GM18861 (cell line): Measurements from ENCODE around the gene RAB3IP.

Experiments
- ATAC-seq: cut with Tn5 transposase; IDR thresholded peaks from one replicate; pipeline ENCODE4 v1.9.1; 2021; ENCODE audit not compliant: unreplicated experiment

The RAB3IP gene, protein sequence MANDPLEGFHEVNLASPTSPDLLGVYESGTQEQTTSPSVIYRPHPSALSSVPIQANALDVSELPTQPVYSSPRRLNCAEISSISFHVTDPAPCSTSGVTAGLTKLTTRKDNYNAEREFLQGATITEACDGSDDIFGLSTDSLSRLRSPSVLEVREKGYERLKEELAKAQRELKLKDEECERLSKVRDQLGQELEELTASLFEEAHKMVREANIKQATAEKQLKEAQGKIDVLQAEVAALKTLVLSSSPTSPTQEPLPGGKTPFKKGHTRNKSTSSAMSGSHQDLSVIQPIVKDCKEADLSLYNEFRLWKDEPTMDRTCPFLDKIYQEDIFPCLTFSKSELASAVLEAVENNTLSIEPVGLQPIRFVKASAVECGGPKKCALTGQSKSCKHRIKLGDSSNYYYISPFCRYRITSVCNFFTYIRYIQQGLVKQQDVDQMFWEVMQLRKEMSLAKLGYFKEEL

GRCh38 chr12:69738351-69739286 is at the start of gene RAB3IP:
Gene RAB3IP, plus strand, starts transcription at chr12:69738860. Its CDS starts 16,549 bp downstream, at chr12:69755409.
- peak; percentile 78 for ATAC-seq

- ATAC-seq, result no peak
These were observed 49.0 kb upstream of the RAB3IP start for GRCh38 chr12:69689638-69690037.

GRCh38 chr12:69694123-69694522 is 44.5 kb upstream of the RAB3IP start:
- no peak for ATAC-seq

DNA sequence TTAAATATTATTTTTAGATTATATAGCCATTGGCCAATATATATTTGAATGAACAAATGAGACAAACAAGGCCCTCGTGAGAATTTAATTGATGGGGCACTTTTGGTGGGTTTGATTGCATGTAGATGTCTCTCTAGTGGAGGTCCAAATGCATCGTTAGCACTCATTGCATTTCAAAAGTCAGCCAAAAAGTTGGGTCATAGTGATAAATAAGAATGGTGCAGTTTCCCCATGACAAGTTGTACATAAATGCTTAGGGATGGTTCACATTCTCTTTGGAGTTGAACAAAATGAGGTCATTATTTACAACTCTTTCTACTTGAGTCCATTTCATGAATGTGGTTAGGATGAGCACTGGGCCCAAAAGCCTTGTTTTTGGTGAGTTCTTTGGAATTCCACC is 40.6 kb upstream of the RAB3IP start:
- ATAC-seq, result no peak

GRCh38 chr12:69698769-69699540 is 39.7 kb upstream of the RAB3IP start, which contains the start of gene BEST3:
Gene BEST3, minus strand, starts transcription at chr12:69699303. Its CDS starts 1,505 bp downstream, at chr12:69697798.
- no peak for ATAC-seq

DNA sequence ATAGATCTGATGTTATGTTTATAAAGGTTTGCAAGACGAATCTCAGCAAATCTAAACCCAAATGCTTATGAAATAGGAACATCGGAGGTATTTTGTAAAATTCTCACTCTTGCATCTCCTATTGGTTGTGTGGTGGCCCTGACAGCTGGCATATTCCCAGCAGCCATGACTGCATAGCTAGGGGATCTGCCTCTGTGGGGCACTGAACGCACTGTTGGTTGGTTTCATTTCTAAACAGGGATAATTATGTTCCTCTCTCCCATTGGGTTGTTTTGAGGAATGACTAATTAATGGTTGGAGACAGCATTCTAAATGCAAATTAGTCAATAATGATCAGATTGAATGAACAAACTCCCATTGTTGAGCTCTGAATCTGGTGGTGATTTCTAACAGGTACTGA is 36.8 kb upstream of the RAB3IP start:
- no peak for ATAC-seq

- no peak for ATAC-seq
These were observed 35.5 kb upstream of the RAB3IP start for GRCh38 chr12:69703146-69703642.

DNA sequence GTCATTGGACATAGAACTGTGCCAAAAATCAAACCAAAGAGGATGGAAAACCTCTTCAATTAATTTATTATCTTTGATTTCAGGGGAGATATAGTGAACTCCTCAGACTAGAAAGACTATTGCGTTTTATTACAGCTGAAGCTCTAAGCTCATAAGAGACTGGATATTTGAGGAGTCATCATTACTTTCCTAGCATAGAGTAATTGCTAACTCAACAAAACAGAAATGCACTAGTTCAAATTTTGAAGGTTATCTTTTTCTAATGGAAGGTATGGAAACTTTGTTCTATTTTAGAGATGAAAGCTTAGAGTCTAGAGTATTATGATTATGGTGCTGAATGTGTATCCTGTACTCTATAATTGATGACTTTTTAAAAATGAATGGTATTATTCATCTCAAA is 34.3 kb upstream of the RAB3IP start:
- no peak for ATAC-seq

GRCh38 chr12:69708649-69709048 is 30.0 kb upstream of the RAB3IP start:
- no peak for ATAC-seq

DNA sequence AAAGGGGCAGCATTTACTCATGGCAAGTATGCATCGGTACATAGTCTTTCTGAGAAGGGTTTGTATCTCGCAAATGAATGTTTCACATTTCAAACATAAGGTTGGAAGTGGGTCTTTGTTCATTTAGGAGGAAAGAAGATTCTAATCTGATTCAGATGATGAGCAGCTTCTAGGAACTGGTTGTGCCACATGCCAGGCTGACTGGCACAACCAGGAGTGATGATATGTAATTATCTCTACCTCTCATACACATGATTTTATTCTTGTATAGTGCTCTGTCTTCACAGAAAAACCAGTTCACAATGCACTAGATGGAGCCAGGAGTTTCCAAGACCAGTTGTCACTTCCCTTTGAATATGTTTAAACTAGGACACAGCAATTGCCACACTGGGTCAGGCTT is 25.8 kb upstream of the RAB3IP start:
- no peak for ATAC-seq

DNA sequence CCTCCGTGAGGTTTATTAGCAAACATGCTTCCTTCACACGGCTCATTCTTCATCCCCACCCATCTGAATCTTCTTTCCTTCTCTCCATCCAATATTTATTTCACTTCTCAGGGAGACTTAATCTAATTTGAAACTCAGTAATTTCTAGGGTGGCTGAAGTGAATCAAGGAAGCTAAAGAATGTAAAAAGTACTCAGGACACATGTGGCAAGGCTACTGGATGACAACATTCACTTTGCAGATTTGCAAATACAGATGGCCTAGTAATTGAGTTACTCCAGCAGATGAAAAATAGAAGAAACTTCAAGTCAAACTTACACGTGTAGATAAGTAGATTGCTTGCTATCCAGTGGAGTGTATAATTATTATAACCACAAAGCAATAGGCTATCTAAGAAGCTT is 24.1 kb upstream of the RAB3IP start:
- ATAC-seq, result no peak

- no peak for ATAC-seq
These were observed 19.0 kb upstream of the RAB3IP start for GRCh38 chr12:69719336-69720316.

DNA sequence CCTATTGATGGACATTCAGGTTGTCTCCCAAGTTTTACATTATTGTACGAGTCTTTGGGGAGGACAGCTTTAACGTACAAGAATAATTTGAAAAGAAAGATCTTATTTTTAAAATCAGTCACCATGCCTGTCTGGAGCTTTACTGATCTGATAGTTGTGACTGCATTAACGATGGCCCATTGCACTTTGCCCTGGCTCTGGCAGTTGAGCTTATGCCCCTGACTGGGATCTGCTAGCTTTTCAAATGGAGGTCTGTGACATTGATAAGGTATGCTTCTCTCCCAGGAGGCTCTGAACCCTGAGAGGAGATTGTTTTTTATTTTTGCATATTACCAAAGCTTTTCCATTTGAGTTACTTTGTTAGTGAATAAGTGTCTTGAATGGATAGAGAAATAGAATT is 17.9 kb upstream of the RAB3IP start:
- no peak for ATAC-seq

- ATAC-seq, result no peak
These were observed 11.7 kb upstream of the RAB3IP start for GRCh38 chr12:69726922-69727321.

GRCh38 chr12:69732088-69732487 is 6.6 kb upstream of the RAB3IP start:
- ATAC-seq, result no peak

GRCh38 chr12:69733638-69734037 is 5.0 kb upstream of the RAB3IP start:
- no peak for ATAC-seq

GRCh38 chr12:69739287-69740191 is 879 bp downstream of the RAB3IP start:
- ATAC-seq, result peak; percentile 32

GRCh38 chr12:69744109-69744508 is 5.4 kb downstream of the RAB3IP start:
- ATAC-seq, result no peak

DNA sequence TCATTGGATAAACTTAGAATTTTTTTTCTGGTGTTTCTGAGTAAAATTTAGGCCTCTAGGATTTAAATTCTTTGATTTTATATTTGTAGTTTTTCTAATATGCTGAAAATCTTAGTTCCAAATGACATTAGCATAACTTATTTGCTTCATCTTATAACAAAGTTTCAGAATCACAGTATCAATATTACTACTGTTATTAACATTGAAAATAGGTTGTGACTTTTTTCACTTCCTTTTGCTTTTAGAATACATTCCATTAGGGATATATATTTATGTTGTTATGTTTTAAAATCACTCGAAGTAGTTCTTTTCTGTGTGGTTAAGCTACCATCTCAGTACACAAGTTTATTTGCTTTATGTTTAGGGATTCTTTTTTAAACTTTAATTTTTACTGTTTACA is 12.8 kb downstream of the RAB3IP start:
- ATAC-seq, result peak; percentile 55
